Neuronal stem cell (in vitro differentiated cells): ENCODE data around the gene CCDC54.

ENCODE experiments used
- DNase-seq: peaks from one replicate; pipeline ENCODE4 v3.0.0-alpha.2; 2013; ENCODE audit warnings: low spot score
- H2AFZ ChIP-seq: one replicate; pipeline ENCODE4 v1.6.1; 2013; ENCODE audit warnings: mild to moderate bottlenecking, low read length, inconsistent platforms
- H2AK5ac ChIP-seq: 2 replicates; pipeline ENCODE4 v1.6.1; 2013; ENCODE audit warnings: low read depth, mild to moderate bottlenecking, inconsistent platforms, low read length, moderate library complexity, mixed read lengths
- H2BK120ac ChIP-seq: 2 replicates; pipeline ENCODE4 v1.6.1; 2013; ENCODE audit warnings: low read depth, mild to moderate bottlenecking, inconsistent platforms, low read length, moderate library complexity, mixed read lengths
- H2BK12ac ChIP-seq: one replicate; pipeline ENCODE4 v1.6.1; 2013; ENCODE audit warnings: low read length, inconsistent platforms
- H2BK15ac ChIP-seq: 2 replicates; pipeline ENCODE4 v1.6.1; 2013; ENCODE audit warnings: mild to moderate bottlenecking, low read length, inconsistent platforms, mixed read lengths
- H2BK5ac ChIP-seq: one replicate; pipeline ENCODE4 v1.6.1; 2013; ENCODE audit warnings: inconsistent platforms, mild to moderate bottlenecking, low read length, moderate library complexity
- H3K14ac ChIP-seq: one replicate; pipeline ENCODE4 v1.6.1; 2013; ENCODE audit warnings: low read length, inconsistent platforms
- H3K18ac ChIP-seq: 2 replicates; pipeline ENCODE4 v1.6.1; 2013; ENCODE audit warnings: low read length, inconsistent platforms
- H3K23ac ChIP-seq: 2 replicates; pipeline ENCODE4 v1.6.1; 2013; ENCODE audit warnings: low read depth, mild to moderate bottlenecking, mixed read lengths, low read length, inconsistent platforms; ENCODE audit not compliant: poor library complexity
- H3K27ac ChIP-seq: replicated peaks from 3 replicates; pipeline ENCODE4 v1.5.1; 2013; ENCODE audit warnings: low read length, inconsistent platforms
- H3K27me3 ChIP-seq, 3 experiments: 2 replicates each; pipeline ENCODE4 v1.6.1; 2013; ENCODE audit warnings: low read length in 3 of 3, mild to moderate bottlenecking in 2 of 3, inconsistent platforms in 1 of 3, low read depth in 1 of 3, mixed read lengths in 1 of 3, moderate library complexity in 1 of 3; ENCODE audit not compliant: control insufficient read depth in 3 of 3, insufficient read depth in 3 of 3
- H3K36me3 ChIP-seq, 2 donors: replicated peaks in 1 of 2; 2 replicates each; pipeline ENCODE4 v1.6.1; 2013; ENCODE audit warnings: low read length in 2 of 2; ENCODE audit not compliant: control insufficient read depth in 2 of 2, insufficient read depth in 2 of 2
- H3K4ac ChIP-seq: 2 replicates; pipeline ENCODE4 v1.6.1; 2013; ENCODE audit warnings: inconsistent platforms, mild to moderate bottlenecking, low read length, moderate library complexity
- H3K4me1 ChIP-seq, 2 donors: 1 replicate in 1 of 2; 2 replicates in 1 of 2; pipeline ENCODE4 v1.6.1; 2013; ENCODE audit warnings: low read length in 2 of 2, low read depth in 1 of 2; ENCODE audit not compliant: control insufficient read depth in 2 of 2, insufficient read depth in 1 of 2
- H3K4me2 ChIP-seq: one replicate; pipeline ENCODE4 v1.6.1; 2013; ENCODE audit warnings: mild to moderate bottlenecking, low read length, inconsistent platforms; ENCODE audit not compliant: insufficient read depth, poor library complexity, severe bottlenecking
- H3K4me3 ChIP-seq, 2 donors: 2 replicates each; pipeline ENCODE4 v1.5.1; 2013; ENCODE audit warnings: low read length in 2 of 2, mild to moderate bottlenecking in 2 of 2, inconsistent platforms in 1 of 2, moderate library complexity in 1 of 2
- H3K79me1 ChIP-seq: one replicate; pipeline ENCODE4 v1.6.1; 2013; ENCODE audit warnings: low read depth, mild to moderate bottlenecking, inconsistent platforms, low read length, moderate library complexity
- H3K9ac ChIP-seq: one replicate; pipeline ENCODE4 v1.6.1; 2013; ENCODE audit warnings: mild to moderate bottlenecking, low read depth, low read length, inconsistent platforms; ENCODE audit not compliant: poor library complexity
- H3K9me3 ChIP-seq, 2 donors: replicated peaks in 1 of 2; 2 replicates each; pipeline versions ENCODE3 to v1.6.1; 2013; ENCODE audit warnings: low read length in 2 of 2, mild to moderate bottlenecking in 2 of 2, inconsistent platforms in 1 of 2, low read depth in 1 of 2, mixed read lengths in 1 of 2, moderate library complexity in 1 of 2; ENCODE audit not compliant: control insufficient read depth in 2 of 2, insufficient read depth in 1 of 2
- H4K8ac ChIP-seq: one replicate; pipeline ENCODE4 v1.6.1; 2013; ENCODE audit warnings: low read depth, mild to moderate bottlenecking, inconsistent platforms, low read length, moderate library complexity
- H4K91ac ChIP-seq: one replicate; pipeline ENCODE4 v1.6.1; 2013; ENCODE audit warnings: low read length, low read depth, mild to moderate bottlenecking, inconsistent platforms; ENCODE audit not compliant: poor library complexity
- WGBS, 2 donors: extraction: QIAGEN DNeasy Blood & Tissue Kit; methylation state at CpG; one replicate each; pipeline ENCODE4 v1.1.7; 2013; ENCODE audit warnings: missing lambda C conversion rate in 2 of 2, mixed read lengths in 1 of 2; ENCODE audit not compliant: insufficient read length in 2 of 2, insufficient replicate concordance in 1 of 2; ENCODE audit errors: extremely low coverage in 2 of 2; 5-methylcytosine and 5-hydroxymethylcytosine counted together

Gene CCDC54

DNA sequence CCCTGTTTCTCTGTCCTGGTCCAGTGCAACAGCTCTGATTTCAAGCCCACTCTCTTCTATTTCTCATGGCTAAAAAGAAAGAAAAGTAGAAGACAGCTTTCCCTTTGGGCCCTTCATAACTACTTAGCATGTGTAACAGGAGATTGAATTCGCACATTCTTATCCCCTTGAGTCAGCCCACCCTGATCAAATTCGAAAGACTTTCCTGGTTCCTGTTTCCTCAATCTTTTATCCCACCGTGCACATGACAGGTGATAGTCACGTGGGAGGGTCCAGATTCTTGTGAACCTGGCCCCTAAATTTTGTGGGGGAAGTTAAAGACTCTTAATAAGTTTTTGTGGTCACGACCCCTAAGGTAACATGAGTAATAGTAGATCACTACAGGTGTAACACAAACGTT is 4.7 kb upstream of the CCDC54 start:
- H2AFZ ChIP-seq, result no peak overlapping the region
- WGBS, 2 donors, result no CpG with 5 or more reads among the region's 6 CpGs
- no peak overlapping the region for H3K4ac ChIP-seq
- DNase-seq, result no peak
- H3K4me2 ChIP-seq, result no peak overlapping the region
- no peak overlapping the region for H2BK12ac ChIP-seq
- no peak overlapping the region for H4K8ac ChIP-seq
- H3K4me1 ChIP-seq, result no peaks in the 10 kb centered on the region
- H3K14ac ChIP-seq, result no peak overlapping the region
- no peak overlapping the region for H3K23ac ChIP-seq
- H3K79me1 ChIP-seq, result no peaks in the 10 kb centered on the region
- no peak overlapping the region for H4K91ac ChIP-seq
- no peak overlapping the region for H2AK5ac ChIP-seq
- no peaks in the 10 kb centered on the region for H3K36me3 ChIP-seq
- no peak overlapping the region for H3K27ac ChIP-seq
- H3K9ac ChIP-seq, result no peak overlapping the region
- no peak overlapping the region for H2BK120ac ChIP-seq
- no peaks in the 10 kb centered on the region for H3K27me3 ChIP-seq
- H3K18ac ChIP-seq, result no peak overlapping the region
- no peaks in the 10 kb centered on the region for H3K9me3 ChIP-seq
- H2BK15ac ChIP-seq, result no peak overlapping the region
- no peak overlapping the region for H2BK5ac ChIP-seq
- H3K4me3 ChIP-seq, result no peak overlapping the region

DNA sequence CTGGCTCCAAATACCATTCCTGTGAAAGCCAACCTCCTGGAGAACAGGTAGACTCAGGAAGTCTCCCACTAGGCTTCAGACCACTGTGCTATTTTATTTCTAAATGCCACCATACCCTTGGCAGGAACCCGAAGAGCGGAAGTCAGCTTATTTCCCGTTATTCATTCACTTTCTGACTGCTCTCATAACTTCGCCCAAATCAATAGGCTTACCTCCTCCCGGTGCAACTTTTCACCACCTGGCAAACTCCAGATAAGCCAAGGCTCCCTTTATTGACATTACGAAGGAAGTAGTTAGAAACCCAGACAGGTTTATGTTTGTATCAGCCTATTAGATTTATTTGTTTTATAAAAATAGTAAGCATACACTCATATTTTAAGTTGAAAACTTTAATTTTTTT is 3.3 kb upstream of the CCDC54 start:
- Histone ChIP-seq H2BK15ac (no peak overlapping the region), H3K4me3 (no peak overlapping the region), H3K4me2 (no peak overlapping the region), H3K9me3 (no peaks in the 10 kb centered on the region), H3K4me1 (no peaks in the 10 kb centered on the region), H2AK5ac (no peak overlapping the region), H3K14ac (no peak overlapping the region), H4K8ac (no peak overlapping the region), H4K91ac (no peak overlapping the region), H3K23ac (no peak overlapping the region), H3K4ac (no peak overlapping the region), H3K27ac (no peak overlapping the region), H2BK5ac (no peak overlapping the region), H3K27me3 (no peaks in the 10 kb centered on the region), H2AFZ (no peak overlapping the region), H3K9ac (no peak overlapping the region), H2BK12ac (no peak overlapping the region), H3K79me1 (no peaks in the 10 kb centered on the region), H3K18ac (no peak overlapping the region), H3K36me3 (no peaks in the 10 kb centered on the region), H2BK120ac (no peak overlapping the region)
- no peak for DNase-seq
- WGBS, 2 donors, result no CpG with 5 or more reads among the region's 6 CpGs

DNA sequence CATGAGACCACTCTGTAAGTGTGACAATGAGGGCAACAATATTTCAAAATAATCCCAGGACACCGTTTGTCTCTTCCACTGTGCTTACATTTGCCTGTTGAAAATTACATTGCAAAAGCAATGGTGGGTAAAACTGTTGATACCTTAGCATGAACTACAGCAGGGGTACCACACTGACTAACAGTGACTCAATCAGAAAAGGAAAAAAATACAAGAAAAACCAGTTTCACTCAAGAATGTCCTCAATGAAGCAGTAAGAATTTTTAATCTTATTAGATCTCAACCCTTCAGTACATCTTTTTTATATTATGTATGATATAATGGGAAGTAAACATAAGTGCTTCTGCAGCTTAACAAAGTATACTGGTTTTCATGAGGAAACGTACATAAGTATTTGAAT is 1.6 kb upstream of the CCDC54 start:
- no peaks in the 10 kb centered on the region for H3K9me3 ChIP-seq

DNA sequence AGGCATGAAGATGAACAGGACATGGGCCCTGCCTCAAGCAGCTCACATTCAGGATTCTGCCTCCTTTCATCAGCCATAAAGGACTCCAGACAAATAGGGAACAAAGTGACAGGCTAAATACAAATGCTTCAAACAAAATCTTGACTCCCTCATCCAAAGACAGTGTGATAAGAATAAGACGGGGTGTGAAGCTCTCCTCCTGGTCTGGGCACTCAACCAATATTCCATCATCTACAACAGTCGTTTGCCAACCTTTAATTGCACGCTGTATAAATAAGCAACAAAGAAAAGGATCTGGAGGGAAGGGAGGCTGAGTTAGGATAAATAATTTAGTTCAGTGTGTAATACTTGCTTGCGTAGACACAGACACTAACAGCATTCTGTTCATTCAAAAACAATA is 5.4 kb downstream of the CCDC54 start:
- no peak overlapping the region for H3K9ac ChIP-seq
- H4K91ac ChIP-seq, result no peak overlapping the region
- H3K9me3 ChIP-seq, result no peaks in the 10 kb centered on the region
- no peak overlapping the region for H3K4me2 ChIP-seq
- no peak overlapping the region for H2BK12ac ChIP-seq
- no peak overlapping the region for H3K4ac ChIP-seq
- no peaks in the 10 kb centered on the region for H3K4me1 ChIP-seq
- no peak for DNase-seq
- WGBS, 2 donors, result no CpG with 5 or more reads among the region's 4 CpGs
- H3K18ac ChIP-seq, result no peak overlapping the region
- no peak overlapping the region for H3K14ac ChIP-seq
- no peak overlapping the region for H3K4me3 ChIP-seq
- no peaks in the 10 kb centered on the region for H3K36me3 ChIP-seq
- H3K79me1 ChIP-seq, result no peaks in the 10 kb centered on the region
- H2AFZ ChIP-seq, result no peak overlapping the region
- no peak overlapping the region for H2BK15ac ChIP-seq
- no peak overlapping the region for H2BK5ac ChIP-seq
- H2BK120ac ChIP-seq, result no peak overlapping the region
- H3K23ac ChIP-seq, result no peak overlapping the region
- no peak overlapping the region for H2AK5ac ChIP-seq
- H3K27ac ChIP-seq, result no peak overlapping the region
- no peak overlapping the region for H4K8ac ChIP-seq
- no peaks in the 10 kb centered on the region for H3K27me3 ChIP-seq

More for the DNA sequence above, 1.6 kb upstream of the CCDC54 start:
- Histone ChIP-seq H2BK15ac (no peak overlapping the region), H3K36me3 (no peaks in the 10 kb centered on the region), H3K14ac (no peak overlapping the region), H2AFZ (no peak overlapping the region), H3K79me1 (no peaks in the 10 kb centered on the region), H3K27me3 (no peaks in the 10 kb centered on the region), H2BK120ac (no peak overlapping the region), H2AK5ac (no peak overlapping the region), H3K27ac (no peak overlapping the region), H3K23ac (no peak overlapping the region), H3K4ac (no peak overlapping the region), H3K9ac (no peak overlapping the region), H3K4me3 (no peak overlapping the region), H2BK5ac (no peak overlapping the region), H2BK12ac (no peak overlapping the region), H4K91ac (no peak overlapping the region), H3K4me1 (no peaks in the 10 kb centered on the region), H4K8ac (no peak overlapping the region), H3K4me2 (no peak overlapping the region), H3K18ac (no peak overlapping the region)
- no CpG with 5 or more reads among the region's 2 CpGs for WGBS, 2 donors
- no peak for DNase-seq
